GM18502 (cell line): ENCODE measurements around the gene CCHCR1.
"Not testable (repeated sequence)": the region's sequence is repeated elsewhere in the genome, so short reads cannot be mapped to it uniquely, and the experiment has no call there.

ENCODE experiments used
- ATAC-seq: cut with Tn5 transposase; IDR thresholded peaks from one replicate; pipeline ENCODE4 v1.9.1; 2021; ENCODE audit warnings: mild to moderate bottlenecking; ENCODE audit not compliant: unreplicated experiment, poor library complexity

The CCHCR1 gene

DNA sequence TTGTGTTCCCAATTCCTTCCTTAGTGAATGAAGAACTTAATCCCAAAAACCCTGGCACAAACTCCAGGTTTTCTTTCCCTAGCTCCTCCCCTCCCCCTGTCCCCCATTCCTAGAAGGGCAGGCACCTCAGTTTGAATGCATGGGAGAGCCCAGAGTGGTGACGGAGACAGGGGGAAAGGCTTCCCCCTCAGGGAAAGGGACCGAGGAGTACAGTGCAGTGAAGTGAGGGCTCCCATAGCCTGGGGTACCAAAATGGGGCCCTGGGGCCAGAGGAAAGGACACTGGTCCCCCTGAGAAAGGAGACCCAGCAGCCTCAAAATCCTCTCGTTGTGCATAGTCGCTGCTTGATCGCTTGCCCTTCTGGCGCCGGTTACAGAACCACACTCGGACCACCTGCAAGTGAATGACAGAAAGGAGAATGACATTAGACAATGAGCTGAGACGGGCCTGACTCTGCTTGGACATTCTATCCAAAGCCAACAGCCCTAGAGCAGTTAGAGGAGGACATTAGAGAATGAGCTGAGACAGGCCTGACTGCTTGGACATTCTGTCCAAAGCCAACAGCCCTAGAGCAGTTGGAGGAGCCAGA lies 7.0 kb upstream of the CCHCR1 start:
- not testable (repeated sequence) for ATAC-seq

DNA sequence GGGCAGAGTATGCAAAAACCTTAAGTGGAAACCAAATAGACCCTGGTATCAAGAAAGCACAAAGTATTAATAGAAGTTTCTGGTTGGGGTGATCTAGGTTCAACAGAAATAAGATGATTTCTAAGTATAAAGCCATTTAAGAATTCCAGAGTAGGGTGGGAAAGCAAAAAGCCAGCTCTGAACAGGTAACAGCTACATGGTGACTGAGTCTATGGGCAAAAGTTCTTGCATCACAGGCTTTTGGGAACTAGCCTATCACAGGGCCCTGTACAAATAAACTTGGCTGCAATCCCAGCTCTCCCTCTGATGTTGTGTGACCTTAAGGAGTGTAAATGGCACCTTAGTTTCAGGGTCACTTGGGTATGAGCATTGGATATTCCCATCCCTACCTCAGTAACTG lies 6.3 kb upstream of the CCHCR1 start:
- no peak for ATAC-seq

- no peak for ATAC-seq
Measured at GRCh38 chr6:31162463-31163165, 5.0 kb upstream of the CCHCR1 start.

- no peak for ATAC-seq
Measured at GRCh38 chr6:31161216-31162126, 3.9 kb upstream of the CCHCR1 start.

DNA sequence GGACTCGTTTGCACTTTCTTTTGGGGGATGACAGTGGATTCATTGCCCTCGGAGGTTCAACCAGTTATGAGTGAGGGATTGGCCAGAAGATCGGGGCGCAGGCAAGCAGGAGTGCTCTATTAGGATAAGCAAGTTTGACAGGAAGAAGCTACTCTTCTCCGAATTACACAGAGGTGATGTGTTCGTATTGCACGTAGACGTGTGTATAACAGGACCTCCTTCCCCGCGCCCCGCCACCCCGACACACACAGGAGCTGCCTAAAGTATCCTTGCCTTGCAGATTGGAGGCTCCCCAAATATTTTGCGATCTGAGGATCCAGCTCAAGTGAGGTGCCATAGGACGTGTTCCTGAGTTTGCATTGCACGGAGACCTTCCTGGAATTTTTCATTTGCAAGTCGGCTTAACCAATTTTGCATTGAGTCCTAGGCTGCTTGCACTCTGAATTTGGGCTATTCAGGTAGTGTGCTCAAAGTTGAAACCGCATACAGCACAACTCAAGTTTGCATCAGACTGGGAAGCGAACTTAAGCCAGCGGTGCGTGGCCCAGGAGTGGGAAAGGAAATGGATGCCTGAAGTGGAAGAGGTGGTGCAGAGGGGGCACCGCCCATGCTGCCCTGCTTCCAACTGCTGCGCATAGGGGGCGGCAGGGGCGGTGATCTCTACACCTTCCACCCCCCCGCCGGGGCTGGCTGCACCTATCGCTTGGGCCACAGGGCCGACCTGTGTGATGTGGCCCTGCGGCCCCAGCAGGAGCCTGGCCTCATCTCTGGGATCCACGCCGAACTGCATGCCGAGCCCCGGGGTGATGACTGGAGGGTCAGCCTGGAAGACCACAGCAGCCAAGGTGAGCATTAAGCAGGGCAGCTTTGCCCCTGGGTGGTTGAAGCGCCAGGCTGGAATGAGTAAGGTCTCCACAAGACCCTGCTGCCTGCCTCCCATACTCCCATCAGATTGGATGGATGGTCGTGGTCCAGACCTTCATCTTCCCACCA lies 1.6 kb upstream of the CCHCR1 start:
- ATAC-seq = no peak

DNA sequence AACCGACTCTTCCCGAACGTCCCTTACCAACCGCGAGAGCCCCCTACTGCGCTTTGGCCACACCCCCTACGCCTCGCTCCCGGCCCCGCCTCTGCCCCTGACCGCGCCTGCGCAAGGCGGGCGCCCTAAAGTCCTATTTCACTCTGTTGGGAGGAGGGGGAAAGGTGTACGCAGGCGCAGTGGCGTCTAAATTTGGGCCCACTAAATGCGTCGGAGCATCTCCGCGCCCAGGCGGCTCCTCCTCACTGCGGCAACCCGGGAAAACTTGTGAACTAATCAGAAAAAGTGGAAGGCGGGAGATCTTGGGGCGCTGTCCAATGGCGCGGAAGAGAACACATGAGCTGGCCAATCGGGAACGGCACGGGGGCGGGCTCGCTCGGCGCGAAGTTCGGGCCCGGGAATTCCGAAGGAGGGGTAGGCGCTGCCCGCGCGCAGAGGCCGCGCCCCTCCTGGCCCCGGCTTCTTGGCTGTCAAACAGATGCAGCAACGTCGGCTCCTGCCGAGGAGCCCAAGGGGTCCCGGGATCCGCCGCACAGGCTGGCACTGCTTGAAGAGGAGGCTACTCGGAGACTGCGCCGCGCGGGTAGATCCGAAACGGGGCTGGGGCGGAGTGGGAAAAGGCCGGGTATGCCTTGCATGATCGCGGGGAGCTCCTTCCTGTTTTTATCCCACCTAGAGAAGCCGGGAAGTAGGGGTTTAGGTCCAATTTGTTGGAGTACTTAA lies 699 bp upstream of the CCHCR1 start, which contains the start of gene TCF19:
Gene TCF19 (plus strand): TSS at position 450 of the 723 bp plus-strand sequence. CDS start 881 bp downstream, outside the sequence.
- ATAC-seq = peak; percentile 76

- ATAC-seq = no peak
Measured at GRCh38 chr6:31156641-31157040, 961 bp downstream of the CCHCR1 start.

DNA sequence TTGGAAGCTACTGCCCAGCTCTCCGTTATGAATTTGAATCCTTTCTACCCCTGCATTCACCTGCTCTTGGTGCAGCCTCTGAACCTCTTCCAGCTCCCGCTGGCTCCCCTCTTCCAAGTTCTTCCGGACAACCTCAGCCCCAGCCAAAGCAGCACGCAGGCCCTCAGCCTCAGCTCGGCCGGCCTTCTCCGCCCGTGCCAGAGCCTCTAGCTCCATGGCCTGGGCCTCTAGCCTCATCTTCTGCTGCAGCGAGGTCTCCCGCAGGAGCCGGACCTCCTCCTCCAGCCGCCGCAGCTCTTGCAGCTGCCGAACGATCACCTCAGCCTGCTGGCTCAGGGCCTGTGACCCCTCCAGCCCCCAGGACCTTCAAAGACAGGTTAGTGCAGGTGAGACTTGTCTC lies 3.2 kb downstream of the CCHCR1 start:
- ATAC-seq = no peak

- no peak for ATAC-seq
Measured at GRCh38 chr6:31152781-31153180, 4.8 kb downstream of the CCHCR1 start.

DNA sequence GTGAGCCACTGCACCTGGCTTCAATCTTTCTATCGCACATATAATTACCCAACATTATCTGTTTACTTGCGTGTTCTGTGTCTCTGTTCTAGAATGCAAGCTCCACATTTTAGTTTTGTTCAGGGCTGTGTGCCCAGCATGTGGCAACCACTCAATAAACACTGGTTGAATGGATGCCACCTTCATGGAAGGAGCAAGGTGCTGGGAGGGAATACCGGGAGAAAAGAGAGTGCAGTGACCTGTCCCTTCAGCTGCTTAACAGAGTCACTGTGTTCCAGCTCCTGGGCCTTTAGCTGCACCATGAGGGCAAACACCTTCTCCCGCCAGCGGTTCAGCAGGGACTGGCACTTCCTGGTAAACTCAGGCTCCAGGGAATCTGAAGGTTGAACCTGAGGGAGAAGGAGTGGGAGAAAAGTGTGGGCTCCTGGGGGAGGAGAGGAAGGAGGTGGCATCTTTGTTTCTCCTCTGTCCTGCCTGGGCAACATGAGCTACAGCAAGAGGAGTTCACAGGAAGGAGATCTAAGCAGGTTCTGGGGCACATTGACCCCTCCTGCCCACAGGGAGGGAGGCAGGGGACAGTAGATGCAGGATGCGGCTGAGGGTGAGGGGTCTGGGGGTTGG lies 7.7 kb downstream of the CCHCR1 start:
- ATAC-seq = no peak

- ATAC-seq = no peak
Measured at GRCh38 chr6:31145386-31145785, 12.2 kb downstream of the CCHCR1 start.

GRCh38 chr6:31144970-31145340 lies 12.6 kb downstream of the CCHCR1 start:
- ATAC-seq = no peak

DNA sequence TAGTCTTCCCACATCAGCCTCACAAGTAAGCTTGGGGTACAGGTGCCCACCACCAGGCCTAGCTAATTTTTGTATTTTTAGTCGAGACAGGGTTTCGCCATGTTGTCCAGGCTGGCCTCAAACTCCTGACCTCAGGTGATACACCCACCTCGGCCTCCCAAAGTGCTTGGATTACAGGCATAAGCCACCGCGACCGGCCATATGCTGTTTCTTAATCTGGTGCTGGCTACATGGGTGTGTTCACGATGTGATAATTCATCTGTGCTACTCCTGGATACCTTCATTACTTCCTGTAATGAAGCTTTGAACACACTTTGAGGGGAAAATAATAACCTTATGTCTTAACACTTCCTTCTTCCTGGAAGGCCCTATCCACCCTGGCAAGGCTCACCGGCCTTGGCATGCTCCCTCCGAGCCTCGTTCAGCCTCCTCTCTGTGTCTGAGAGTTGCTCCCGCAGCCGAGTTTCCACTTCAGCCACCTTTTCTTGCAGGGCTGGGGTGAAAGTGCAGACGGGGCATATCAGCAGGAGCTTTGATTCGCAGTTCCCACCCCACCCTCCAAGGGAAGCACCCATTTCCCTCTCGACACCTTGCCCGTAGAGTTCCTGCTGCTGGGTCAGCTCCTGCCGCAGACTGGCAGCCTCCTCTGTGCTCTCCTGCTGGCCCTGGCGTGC lies 13.2 kb downstream of the CCHCR1 start:
- no peak for ATAC-seq

DNA sequence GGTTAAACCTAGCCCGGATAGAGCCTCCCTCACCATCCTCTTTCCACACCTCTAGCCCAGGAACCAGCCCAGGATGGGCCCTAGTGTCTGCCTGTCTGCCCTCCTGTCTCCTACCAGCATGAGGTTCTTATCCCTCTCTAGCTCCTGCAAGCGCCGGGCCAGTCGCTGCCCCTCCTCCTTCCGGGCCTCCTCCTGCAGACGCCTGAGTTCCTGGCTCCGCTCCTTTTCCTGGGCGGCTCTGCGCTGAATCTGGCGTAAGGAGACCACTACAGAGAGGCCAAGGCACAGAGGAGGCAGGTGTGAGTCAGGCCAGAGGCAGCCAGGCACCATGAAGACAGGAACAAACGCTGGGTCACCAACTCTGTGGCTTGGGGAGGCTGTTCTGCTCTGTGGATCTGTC lies 14.5 kb downstream of the CCHCR1 start:
- no peak for ATAC-seq

DNA sequence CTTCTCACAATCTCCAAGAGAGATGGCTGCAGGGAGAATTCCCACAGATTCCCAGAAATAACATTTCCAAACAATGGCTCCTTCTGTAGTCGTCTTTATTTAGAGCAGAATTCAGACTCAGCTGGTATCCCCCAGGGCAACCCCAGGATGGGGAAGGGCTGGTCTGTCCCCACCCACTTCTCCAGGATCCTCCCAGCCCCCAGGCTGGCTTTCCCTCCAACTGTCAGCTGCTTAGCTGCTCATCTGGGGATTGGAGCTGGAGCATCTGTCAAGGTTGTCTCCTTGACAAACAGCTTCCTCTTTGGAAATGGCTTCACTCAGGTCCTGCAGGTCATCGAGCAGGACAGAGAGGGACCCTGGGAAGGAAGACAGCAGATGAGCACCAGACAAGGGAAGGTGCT lies 15.2 kb downstream of the CCHCR1 start:
- no peak for ATAC-seq

GRCh38 chr6:31140643-31141042 lies 17.0 kb downstream of the CCHCR1 start:
- ATAC-seq = no peak

DNA sequence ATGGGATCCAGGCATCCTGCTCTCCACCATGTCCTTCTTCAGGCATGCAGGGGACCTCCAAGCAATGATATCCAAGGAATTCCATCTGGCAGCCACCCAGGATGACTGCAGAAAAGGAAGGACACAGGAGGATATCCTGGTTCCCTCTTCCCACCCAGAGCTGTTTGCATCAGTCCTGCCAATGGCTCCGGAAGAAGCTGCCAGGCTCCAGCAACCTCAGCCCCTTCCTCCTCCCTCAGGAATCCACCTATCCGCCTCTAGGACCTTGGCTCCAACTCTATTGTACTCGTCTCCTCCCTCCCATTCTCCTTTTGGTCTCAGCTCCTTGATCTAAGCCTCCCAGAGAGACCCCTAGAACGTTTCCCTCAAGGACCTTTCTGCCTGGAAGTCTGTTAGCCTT lies 18.0 kb downstream of the CCHCR1 start:
- ATAC-seq = no peak

- no peak for ATAC-seq
Measured at GRCh38 chr6:31138982-31139381, 18.6 kb downstream of the CCHCR1 start, which contains the start of gene PSORS1C2. PSORS1C2 (minus strand) TSS chr6:31139066; CDS start chr6:31139026, 40 bp downstream.
